ENCODE data around the gene GRK5. TPM values are rescaled to one million over a fixed set of nuclear protein-coding genes. Genes with fewer than 3 reads are reported as not detected.

Gene GRK5
- total RNA-seq, 2 donors from 2014 or later = 4.8 to 10.6 TPM

GRCh38 chr10:119457966-119458766 is 250.8 kb downstream of the GRK5 start:
- no peaks in the 10 kb centered on the region for H3K27me3 ChIP-seq (replicated peaks; ENCODE audit: insufficient read depth)
- DNase-seq (ENCODE audit: low spot score) = no peak
- H3K4me3 ChIP-seq = no peak overlapping the region
- no peak overlapping the region for H3K27ac ChIP-seq
- intact Hi-C loops (cut with DNase I) = no loop called here
- no peaks in the 10 kb centered on the region for H3K4me1 ChIP-seq (replicated peaks)
- WGBS = 90% methylated on average over 28 of the region's 28 CpGs
- H3K36me3 ChIP-seq = no peaks in the 10 kb centered on the region
- no peaks in the 10 kb centered on the region for H3K9me3 ChIP-seq
- TF ChIP-seq POLR2AphosphoS5 (IDR thresholded peaks at IDR 0.05) (no peak), CTCF (IDR thresholded peaks at IDR 0.05) (no peak), POLR2A (IDR thresholded peaks at IDR 0.05) (no peak)

GRCh38 chr10:119459681-119460340 is 252.4 kb downstream of the GRK5 start:
- DNase-seq (ENCODE audit: low spot score) = no peak
- TF ChIP-seq POLR2A (IDR thresholded peaks at IDR 0.05) = no peak
- no peak for TF ChIP-seq CTCF (IDR thresholded peaks at IDR 0.05)
- no peak for TF ChIP-seq POLR2AphosphoS5 (IDR thresholded peaks at IDR 0.05)
- intact Hi-C loops (cut with DNase I) = no loop called here
- Histone ChIP-seq H3K36me3 (no peaks in the 10 kb centered on the region), H3K4me3 (no peak overlapping the region), H3K9me3 (no peaks in the 10 kb centered on the region), H3K27me3 (replicated peaks; ENCODE audit: insufficient read depth) (no peaks in the 10 kb centered on the region), H3K4me1 (replicated peaks) (no peaks in the 10 kb centered on the region), H3K27ac (no peak overlapping the region)
- WGBS = 91% methylated on average over 17 of the region's 17 CpGs

GRCh38 chr10:119460369-119461195 is 253.2 kb downstream of the GRK5 start:
- no peak for TF ChIP-seq POLR2A (IDR thresholded peaks at IDR 0.05)
- no peak for TF ChIP-seq CTCF (IDR thresholded peaks at IDR 0.05)
- no peak for TF ChIP-seq POLR2AphosphoS5 (IDR thresholded peaks at IDR 0.05)
- Histone ChIP-seq H3K4me3 (no peak overlapping the region), H3K27me3 (replicated peaks; ENCODE audit: insufficient read depth) (no peaks in the 10 kb centered on the region), H3K9me3 (no peaks in the 10 kb centered on the region), H3K36me3 (no peaks in the 10 kb centered on the region), H3K27ac (no peak overlapping the region), H3K4me1 (replicated peaks) (no peaks in the 10 kb centered on the region)
- WGBS = 97% methylated on average over 11 of the region's 11 CpGs
- DNase-seq (ENCODE audit: low spot score) = no peak
- intact Hi-C loops (cut with DNase I) = no loop called here

GRCh38 chr10:119461380-119461779 is 254.0 kb downstream of the GRK5 start:
- Histone ChIP-seq H3K27me3 (replicated peaks; ENCODE audit: insufficient read depth) (no peaks in the 10 kb centered on the region), H3K9me3 (no peaks in the 10 kb centered on the region), H3K4me3 (no peak overlapping the region), H3K27ac (no peak overlapping the region), H3K4me1 (replicated peaks) (no peaks in the 10 kb centered on the region), H3K36me3 (no peaks in the 10 kb centered on the region)
- intact Hi-C loops (cut with DNase I) = no loop called here
- WGBS = 97% methylated on average over 3 of the region's 3 CpGs
- no peak for DNase-seq (ENCODE audit: low spot score)
- TF ChIP-seq POLR2AphosphoS5 (IDR thresholded peaks at IDR 0.05) = no peak
- no peak for TF ChIP-seq POLR2A (IDR thresholded peaks at IDR 0.05)
- TF ChIP-seq CTCF (IDR thresholded peaks at IDR 0.05) = no peak

Data from prostate gland (tissue), 2 donors.